Stimulated activated CD8-positive, alpha-beta memory T cell treated with anti-CD3 and anti-CD28 coated beads, Interleukin-7, amount 100 ng/mL, for 24 hours (primary cell): ENCODE data around the gene KRT1.

Experiments
- DNase-seq: peaks from one replicate; pipeline ENCODE4 v3.0.0-alpha.2; 2020; ENCODE audit warnings: low read depth

Gene KRT1

GRCh38 chr12:52698651-52699340, 18.6 kb upstream of the KRT1 start:
- DNase-seq, result no peak

DNA sequence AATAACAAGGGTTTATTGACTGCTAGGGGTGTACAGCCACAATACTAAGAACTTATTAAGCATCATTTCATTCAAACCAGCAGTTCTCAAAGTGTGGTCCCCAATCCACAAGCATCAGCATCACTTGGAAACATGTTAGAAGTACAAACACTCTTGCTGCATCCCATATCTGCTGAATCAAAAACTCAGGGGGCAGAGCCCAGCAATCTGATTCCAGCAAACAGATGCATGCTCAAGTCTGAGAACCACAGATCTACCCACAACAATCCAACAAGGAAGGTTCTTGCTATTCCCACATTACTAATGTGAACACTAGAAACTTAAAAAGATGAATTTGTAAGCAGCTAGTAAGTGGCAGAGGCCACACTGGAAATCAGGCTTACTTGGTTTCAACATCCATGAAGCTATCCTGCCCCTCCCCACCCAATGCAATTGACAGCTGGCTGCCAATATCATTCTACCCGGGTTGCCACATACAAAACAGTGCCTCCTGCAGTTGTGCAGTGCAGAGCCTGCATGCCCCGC, 16.9 kb upstream of the KRT1 start:
- no peak for DNase-seq

DNA sequence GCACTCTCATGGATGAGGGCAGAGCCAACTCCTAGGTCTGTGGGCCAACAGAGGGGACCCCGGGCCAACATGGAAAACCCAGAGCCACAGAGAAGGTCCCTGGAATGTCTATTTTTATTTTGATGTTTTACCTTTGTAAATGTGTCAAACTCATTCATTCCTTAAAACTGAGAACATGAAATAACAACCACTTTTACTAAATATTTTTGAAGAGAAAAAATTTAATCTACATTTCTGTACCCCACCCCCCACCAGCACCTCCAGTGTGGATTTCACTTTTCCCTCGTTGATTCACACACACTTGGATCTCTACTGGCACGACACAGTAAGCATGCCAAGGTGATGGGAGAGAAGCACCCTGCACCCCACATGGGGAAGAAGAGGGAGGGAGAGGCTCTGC, 16.4 kb upstream of the KRT1 start:
- no peak for DNase-seq

DNA sequence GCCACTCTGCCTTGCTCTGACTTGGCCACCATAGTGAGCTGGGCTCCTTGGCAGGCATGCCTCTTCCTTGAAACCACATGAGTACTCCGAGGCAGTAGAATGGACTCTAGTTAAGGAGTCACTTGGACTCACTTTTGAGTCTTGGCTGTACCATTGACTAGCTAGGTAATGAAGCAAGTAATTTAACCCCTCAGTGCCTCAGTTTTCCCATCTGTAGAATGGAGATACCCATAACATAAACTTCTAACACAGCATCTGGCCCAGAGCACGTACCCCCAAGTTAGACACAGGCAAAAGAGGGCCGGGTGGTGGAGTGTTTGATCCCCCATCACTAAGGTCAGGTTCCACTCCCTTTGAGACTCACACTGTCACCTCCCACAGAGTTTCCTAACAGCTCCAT, 14.8 kb upstream of the KRT1 start:
- no peak for DNase-seq

- no peak for DNase-seq
These were observed 13.9 kb upstream of the KRT1 start for GRCh38 chr12:52694151-52694550.

- DNase-seq, result no peak
These were observed 13.1 kb upstream of the KRT1 start for GRCh38 chr12:52693261-52693660.

GRCh38 chr12:52692254-52692653, 12.0 kb upstream of the KRT1 start:
- DNase-seq, result no peak

DNA sequence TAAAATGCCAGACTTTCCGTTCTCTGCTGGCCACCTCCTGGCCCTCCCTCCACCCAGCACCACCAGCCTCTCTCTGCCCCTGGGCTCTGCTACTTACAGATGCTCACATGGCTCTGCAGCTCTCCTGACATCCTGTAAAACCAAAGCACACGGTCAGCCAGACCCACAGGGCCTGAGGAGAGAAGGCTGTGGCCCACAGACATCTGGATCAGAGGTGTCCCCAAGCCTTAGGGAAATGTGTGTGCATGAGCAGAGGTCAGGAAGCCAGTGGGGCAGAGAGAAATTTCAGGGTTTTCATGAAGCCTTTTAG, 11.6 kb upstream of the KRT1 start:
- no peak for DNase-seq

DNA sequence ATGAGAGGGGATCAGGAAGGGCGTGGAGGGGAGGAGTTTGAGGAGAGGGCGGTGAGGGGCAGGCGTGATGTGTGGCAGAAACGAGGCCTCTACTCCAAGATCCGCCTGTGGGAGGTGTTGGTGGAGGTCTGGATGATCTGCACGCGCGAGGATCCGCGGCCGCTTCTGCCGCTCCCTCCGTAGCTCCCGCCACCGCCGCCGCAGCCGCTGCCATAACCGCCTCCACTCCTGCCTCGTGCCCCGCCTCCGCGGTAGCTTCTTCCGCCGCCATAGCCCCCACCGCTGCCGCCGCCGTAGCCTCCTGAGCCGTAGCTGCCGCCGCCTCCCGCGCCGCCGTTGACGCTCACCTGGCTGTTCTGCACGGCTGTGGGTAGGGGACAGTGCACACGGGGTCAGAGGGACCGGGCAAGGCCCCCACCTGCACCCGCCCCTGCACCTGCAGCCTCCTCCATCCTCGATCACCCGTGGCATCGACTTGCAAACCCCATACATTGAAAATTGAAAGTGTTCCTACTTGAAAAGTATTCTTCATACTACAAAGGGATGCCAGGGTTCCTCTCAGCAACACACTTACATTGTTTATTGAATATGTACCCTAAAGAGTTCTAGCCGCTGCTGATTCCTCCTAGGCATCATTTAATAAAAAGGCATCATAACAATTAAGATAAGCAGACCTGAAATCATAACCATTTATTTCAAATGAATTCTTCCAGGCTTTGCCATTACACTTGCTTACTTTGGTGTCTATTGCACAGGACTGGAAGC, 11.1 kb upstream of the KRT1 start:
- DNase-seq, result no peak

GRCh38 chr12:52690351-52691075, 10.3 kb upstream of the KRT1 start:
- no peak for DNase-seq

DNA sequence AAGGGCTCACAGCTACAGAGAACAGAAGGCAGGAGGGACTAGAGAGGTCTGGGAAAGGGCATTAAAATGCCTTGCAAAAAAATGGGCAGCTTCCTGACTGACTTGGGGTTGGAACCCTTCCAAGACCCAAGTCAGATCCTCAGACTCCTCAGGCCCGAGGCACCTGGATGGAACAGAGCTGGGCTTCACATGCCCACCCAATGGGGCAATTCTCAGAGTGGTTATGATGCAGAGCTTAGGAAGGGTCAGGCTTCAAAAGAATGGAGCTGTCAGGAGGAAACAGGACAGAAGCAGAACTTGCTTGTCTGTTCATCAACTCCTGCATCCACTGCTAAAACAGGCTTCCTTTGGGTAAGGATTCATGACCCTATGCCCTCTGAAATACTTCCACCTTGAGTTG, 9.7 kb upstream of the KRT1 start:
- no peak for DNase-seq

- no peak for DNase-seq
These were observed 9.0 kb upstream of the KRT1 start for GRCh38 chr12:52689239-52689638.

GRCh38 chr12:52688481-52688880, 8.3 kb upstream of the KRT1 start:
- DNase-seq, result no peak

GRCh38 chr12:52687497-52688385, 7.5 kb upstream of the KRT1 start:
- no peak for DNase-seq

DNA sequence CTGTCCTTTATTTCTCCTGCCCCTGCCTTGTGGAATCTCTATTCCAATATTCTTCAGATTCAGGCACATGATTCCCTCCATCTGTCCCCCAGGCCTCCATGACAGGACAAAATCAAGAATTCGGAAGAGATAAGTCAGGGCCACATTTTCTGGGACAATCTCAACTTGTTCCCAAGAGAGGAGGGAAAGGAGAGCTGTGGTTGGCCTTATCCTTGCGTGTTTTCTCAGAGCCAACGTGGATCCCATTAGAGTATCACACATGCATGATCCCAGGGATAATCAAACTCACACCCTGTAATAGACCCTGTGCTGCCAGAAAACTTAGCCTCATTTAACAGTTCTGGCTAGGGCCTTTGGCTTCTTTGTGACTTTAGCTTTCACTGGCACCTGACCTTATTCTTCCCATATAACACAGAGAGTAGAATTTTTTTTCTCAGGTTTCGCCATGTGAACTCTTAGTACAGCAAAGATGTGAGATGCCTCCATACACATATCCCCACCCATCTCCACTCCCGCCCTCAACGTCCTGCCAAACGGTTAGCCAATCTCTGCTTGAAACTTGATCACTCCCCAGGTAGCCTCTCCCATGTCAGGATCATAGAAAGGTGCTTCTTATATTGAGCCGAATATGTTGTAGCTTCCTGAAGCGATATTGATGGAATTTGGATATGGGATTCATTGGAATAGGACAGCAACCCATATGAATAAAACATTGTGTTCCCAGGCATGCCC, 6.7 kb upstream of the KRT1 start:
- DNase-seq, result no peak

DNA sequence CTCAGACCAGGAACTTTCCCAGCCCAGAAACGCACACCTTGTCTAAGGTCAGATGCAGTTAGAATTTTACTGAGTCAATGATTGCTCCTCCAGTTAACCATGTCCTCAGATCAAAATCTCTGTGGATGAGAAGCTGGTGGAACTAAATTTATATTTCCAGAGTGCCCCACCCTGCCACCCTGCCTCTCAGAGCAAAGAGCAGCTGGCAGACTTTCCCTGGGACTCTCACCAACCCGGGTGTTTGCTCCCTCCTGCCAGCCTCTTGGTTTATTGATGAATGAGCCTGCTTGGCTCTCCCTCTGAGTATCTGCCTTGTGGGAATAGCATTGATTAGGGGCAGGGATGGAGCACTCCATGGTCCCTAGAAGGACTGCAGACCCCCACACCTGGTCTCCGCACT, 5.9 kb upstream of the KRT1 start:
- DNase-seq, result no peak

DNA sequence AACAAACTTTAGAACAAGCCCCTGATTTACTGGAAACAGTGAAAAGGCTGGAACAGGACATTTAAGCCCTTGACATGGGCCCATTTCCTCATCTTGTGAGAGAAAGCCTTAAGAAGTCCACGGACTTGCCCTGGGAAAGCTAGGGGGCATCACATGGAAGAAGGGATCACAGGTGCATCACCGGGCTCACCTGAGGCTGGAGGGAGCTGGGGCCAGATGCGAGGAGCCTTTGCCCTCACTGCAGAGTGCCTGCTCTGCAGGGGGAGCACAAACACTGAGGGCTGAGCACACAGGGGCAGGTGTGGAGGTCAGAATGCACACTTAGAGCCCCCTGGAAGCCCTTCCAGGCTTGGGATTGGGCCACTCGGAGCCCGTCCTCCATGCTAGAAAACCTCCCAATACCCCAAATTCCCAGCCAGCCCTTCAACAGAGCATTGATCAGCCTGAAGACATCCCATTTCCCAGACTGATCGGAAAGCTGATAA, 5.2 kb upstream of the KRT1 start:
- no peak for DNase-seq

DNA sequence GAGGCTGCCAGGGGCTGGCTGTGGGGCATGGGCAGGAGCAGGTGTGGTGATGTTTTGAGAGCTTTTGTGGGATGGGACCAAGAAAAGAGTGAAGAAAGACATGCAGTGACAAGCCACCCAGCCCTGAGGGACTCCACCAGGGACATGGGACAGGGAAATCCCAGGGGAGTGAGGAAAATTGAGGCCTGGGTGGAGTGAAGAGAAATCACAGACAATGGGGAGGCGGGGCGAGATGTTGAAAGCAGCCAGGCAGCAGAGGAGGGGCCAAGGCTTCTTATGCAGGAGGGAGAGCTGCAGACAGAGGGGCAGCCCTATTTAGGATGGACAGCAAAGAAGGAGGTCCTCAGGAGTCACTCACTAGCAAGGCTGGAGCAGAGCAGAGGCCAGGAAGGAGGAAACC, 4.2 kb upstream of the KRT1 start:
- DNase-seq, result no peak

GRCh38 chr12:52683575-52684300, 3.5 kb upstream of the KRT1 start:
- no peak for DNase-seq

- DNase-seq, result no peak
These were observed 2.8 kb upstream of the KRT1 start for GRCh38 chr12:52682938-52683574.
